Immature natural killer cell (primary cell): ENCODE data around the gene ZNF652. TPM values are rescaled to one million over a fixed set of nuclear protein-coding genes. Genes with fewer than 3 reads are reported as not detected.
A peak's percentile ranks its signal among the peaks of the same experiment; 100 is the strongest.
"Not testable (repeated sequence)": the region's sequence is repeated elsewhere in the genome, so short reads cannot be mapped to it uniquely, and the experiment has no call there.

Experiments used
- DNase-seq, 3 donors: peaks; one replicate each; pipeline ENCODE4 v3.0.0; 2022; ENCODE audit warnings: mixed read lengths in 1 of 3
- H3K27ac Mint-ChIP-seq, 6 donors: one replicate each; pipeline ENCODE4 v1.8.0; 2020; ENCODE audit warnings: mixed read lengths in 6 of 6, mild to moderate bottlenecking in 5 of 6, inconsistent platforms in 4 of 6, moderate library complexity in 3 of 6
- H3K27me3 Mint-ChIP-seq, 3 donors: one replicate each; pipeline ENCODE4 v1.8.0; 2020 to 2021; ENCODE audit warnings: low read depth in 3 of 3, mild to moderate bottlenecking in 3 of 3, mixed read lengths in 3 of 3, moderate library complexity in 3 of 3, inconsistent platforms in 1 of 3
- H3K36me3 Mint-ChIP-seq, 3 donors: one replicate each; pipeline ENCODE4 v1.8.0; 2020; ENCODE audit warnings: mixed read lengths in 3 of 3, inconsistent platforms in 2 of 3, mild to moderate bottlenecking in 2 of 3
- H3K4me1 Mint-ChIP-seq, 2 donors: one replicate each; pipeline ENCODE4 v1.8.0; 2020; ENCODE audit warnings: inconsistent platforms in 2 of 2, mild to moderate bottlenecking in 2 of 2, mixed read lengths in 2 of 2, moderate library complexity in 1 of 2
- H3K4me3 Mint-ChIP-seq, 5 donors: one replicate each; pipeline ENCODE4 v1.8.0; 2020; ENCODE audit warnings: mild to moderate bottlenecking in 5 of 5, mixed read lengths in 5 of 5, inconsistent platforms in 3 of 5, moderate library complexity in 3 of 5
- H3K9me3 Mint-ChIP-seq, 6 donors: one replicate each; pipeline ENCODE4 v1.8.0; 2020; ENCODE audit warnings: mild to moderate bottlenecking in 6 of 6, mixed read lengths in 6 of 6, inconsistent platforms in 4 of 6, moderate library complexity in 3 of 6
- polyA plus RNA-seq, 3 donors: library from polyadenylated mRNA; unstranded; fragments of 300-500 nt; fragmentation: Illumina TruSeq; gene quantifications; one replicate each; pipeline ENCODE4 v1.2.3, GENCODE V29; 2021

ZNF652 gene
- polyA plus RNA-seq, 3 donors from 2014 or later: 9.7 to 25.8 (median 16.0) TPM

GRCh38 chr17:49393491-49394255 is 31.6 kb upstream of the ZNF652 start:
- Mint-ChIP-seq H3K36me3 (peaks cover 0 to 3% (median 0%) of the 10 kb centered on the region in 3 donors), H3K4me3 (no peak overlapping the region), H3K27ac (peak overlapping the region in 2 of 6 donors; percentile 13 to 24), H3K27me3 (peaks cover 0 to 8% (median 8%) of the 10 kb centered on the region in 3 donors), H3K9me3 (no peaks in the 10 kb centered on the region), H3K4me1 (peaks cover 42 to 48% of the 10 kb centered on the region in 2 donors)
- DNase-seq: no peak

GRCh38 chr17:49390548-49391324 is 28.7 kb upstream of the ZNF652 start:
- peak in 2 of 3 donors; percentile 21 to 22 for DNase-seq
- H3K4me1 Mint-ChIP-seq: peaks cover 61 to 65% of the 10 kb centered on the region in 2 donors

DNA sequence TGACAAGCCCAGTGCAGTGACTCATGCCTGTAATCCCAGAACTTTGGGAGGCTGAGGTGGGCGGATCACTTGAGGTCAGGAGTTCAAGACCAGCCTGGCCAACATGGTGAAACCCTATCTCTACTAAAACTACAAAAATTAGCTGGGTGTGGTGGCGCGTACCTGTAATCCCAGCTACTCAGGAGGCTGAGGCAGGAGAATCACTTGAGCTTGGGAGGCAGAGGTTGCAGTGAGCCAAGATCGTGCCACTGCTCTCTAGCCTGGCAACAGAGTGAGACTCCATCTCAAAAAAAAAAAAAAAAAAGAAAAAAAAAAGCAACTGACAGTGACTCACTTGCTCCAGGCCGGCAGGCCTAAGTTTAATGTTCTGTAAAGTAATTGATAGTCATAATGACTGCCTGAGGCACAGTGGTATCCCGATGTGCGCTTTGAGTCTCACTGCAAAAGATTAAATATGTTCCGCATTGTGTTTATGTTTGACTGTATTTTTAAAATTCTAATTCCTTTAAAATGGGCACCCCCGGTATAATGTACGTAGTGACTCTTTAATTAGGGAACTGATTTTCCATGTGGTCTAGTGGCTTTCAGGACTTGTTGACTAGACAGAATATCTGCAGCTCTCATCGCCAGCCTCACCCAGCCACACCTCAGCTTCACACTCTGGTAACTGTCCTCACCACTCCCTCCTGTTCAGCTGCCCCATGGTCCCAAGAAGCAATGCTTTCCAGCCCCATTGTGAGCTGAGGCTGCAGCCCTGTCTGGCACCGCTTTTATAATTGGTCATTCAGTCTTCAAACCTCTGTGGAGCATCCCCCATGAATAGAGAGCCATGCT is 27.7 kb upstream of the ZNF652 start:
- not testable (repeated sequence) for H3K36me3 Mint-ChIP-seq, H3K27me3 Mint-ChIP-seq, H3K9me3 Mint-ChIP-seq
- Mint-ChIP-seq H3K27ac (peak overlapping the region; percentile 87 to 97 (median 93)), H3K4me3 (peak overlapping the region; percentile 76 to 84 (median 83)), H3K4me1 (peaks cover 56 to 61% of the 10 kb centered on the region in 2 donors)
- DNase-seq: peak; percentile 41 to 47 (median 42)

More at GRCh38 chr17:49390548-49391324, 28.7 kb upstream of the ZNF652 start:
- H3K9me3 Mint-ChIP-seq: no peaks in the 10 kb centered on the region
- H3K27ac Mint-ChIP-seq: peak overlapping the region; percentile 79 to 94 (median 88)
- peaks cover 0 to 3% (median 3%) of the 10 kb centered on the region in 3 donors for H3K36me3 Mint-ChIP-seq
- H3K27me3 Mint-ChIP-seq: peaks cover 2 to 8% (median 3%) of the 10 kb centered on the region in 3 donors
- peak overlapping the region; percentile 76 to 84 (median 83) for H3K4me3 Mint-ChIP-seq

- H3K36me3 Mint-ChIP-seq: peaks cover 0 to 3% (median 0%) of the 10 kb centered on the region in 3 donors
- no peak for DNase-seq
- peaks cover 51 to 57% of the 10 kb centered on the region in 2 donors for H3K4me1 Mint-ChIP-seq
- no peaks in the 10 kb centered on the region for H3K9me3 Mint-ChIP-seq
- H3K27ac Mint-ChIP-seq: peak overlapping the region; percentile 87 to 97 (median 92)
- H3K4me3 Mint-ChIP-seq: peak overlapping the region; percentile 70 to 84 (median 75)
- H3K27me3 Mint-ChIP-seq: peaks cover 2 to 8% (median 3%) of the 10 kb centered on the region in 3 donors
Measured at GRCh38 chr17:49388692-49389513, 26.9 kb upstream of the ZNF652 start.

DNA sequence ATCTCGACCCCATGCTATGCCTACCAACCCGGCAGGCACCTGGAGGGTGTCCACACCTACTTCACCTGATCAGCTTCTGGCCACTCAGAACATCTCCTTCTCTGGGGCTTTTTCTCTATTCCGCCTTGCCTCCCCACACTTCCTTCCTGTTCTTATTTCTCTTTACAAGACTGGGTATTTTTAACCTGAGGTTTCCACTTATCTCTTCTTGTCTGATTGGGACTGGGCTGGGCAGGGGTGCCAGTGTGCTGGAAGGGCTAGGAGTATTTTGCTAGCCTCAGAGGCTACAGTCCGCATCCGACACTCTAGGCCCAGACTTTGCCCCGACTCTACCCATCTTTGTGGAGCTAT is 26.2 kb upstream of the ZNF652 start:
- Mint-ChIP-seq H3K4me3 (peak overlapping the region; percentile 70 to 84 (median 75)), H3K36me3 (peaks cover 0 to 3% (median 0%) of the 10 kb centered on the region in 3 donors), H3K27me3 (peaks cover 2 to 8% (median 3%) of the 10 kb centered on the region in 3 donors), H3K4me1 (peaks cover 47 to 51% of the 10 kb centered on the region in 2 donors), H3K9me3 (no peaks in the 10 kb centered on the region), H3K27ac (peak overlapping the region; percentile 87 to 97 (median 92))
- peak; percentile 24 to 58 (median 40) for DNase-seq

DNA sequence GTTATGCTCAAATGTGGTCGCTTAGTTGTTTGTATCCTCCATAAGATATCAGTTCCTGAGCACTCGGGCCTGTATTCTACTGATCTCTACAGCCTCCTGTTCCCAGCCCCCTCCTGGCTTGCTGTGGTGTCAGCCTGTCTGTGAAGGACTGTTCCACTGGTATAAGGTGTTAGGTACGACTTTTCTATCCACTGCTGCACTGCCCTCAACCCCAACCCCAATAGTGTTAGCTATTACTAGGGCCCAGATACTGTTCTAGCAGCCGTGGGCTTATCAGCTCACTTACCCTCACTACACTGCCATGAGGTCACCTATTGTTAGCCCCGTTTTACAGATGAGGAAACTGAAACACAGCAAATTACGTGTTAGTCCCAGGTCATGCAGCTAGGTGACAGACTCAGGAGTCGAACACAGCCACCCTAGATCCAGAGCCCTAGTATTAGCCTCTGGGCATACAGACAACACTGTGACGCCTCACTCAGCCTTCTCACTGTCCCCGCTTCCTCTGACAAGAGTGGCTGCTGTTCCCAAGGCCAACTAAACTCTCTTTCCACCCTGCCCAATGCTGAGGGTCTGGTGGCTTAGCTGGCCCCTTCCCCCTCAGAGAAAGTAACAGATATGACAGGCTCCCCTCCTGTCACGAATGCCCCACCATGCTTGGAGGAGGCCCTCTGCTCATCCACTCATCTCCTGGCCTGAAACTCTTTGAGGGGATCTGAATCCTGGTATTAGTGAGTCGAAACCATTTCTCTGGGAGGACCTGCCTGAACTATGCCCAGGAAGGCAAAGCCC is 25.6 kb upstream of the ZNF652 start:
- Mint-ChIP-seq H3K36me3 (peaks cover 0 to 3% (median 0%) of the 10 kb centered on the region in 3 donors), H3K9me3 (no peaks in the 10 kb centered on the region), H3K27ac (peak overlapping the region; percentile 87 to 97 (median 92)), H3K4me3 (peak overlapping the region; percentile 70 to 84 (median 75)), H3K27me3 (peaks cover 2 to 8% (median 3%) of the 10 kb centered on the region in 3 donors), H3K4me1 (peaks cover 47 to 51% of the 10 kb centered on the region in 2 donors)
- peak; percentile 50 to 59 (median 53) for DNase-seq

- peak overlapping the region in 5 of 6 donors; percentile 9 to 92 (median 55) for H3K27ac Mint-ChIP-seq
- peaks cover 0 to 3% (median 0%) of the 10 kb centered on the region in 3 donors for H3K36me3 Mint-ChIP-seq
- H3K9me3 Mint-ChIP-seq: no peaks in the 10 kb centered on the region
- no peak for DNase-seq
- H3K27me3 Mint-ChIP-seq: peaks cover 2 to 6% (median 3%) of the 10 kb centered on the region in 3 donors
- H3K4me3 Mint-ChIP-seq: no peak overlapping the region
- peaks cover 45 to 49% of the 10 kb centered on the region in 2 donors for H3K4me1 Mint-ChIP-seq
Measured at GRCh38 chr17:49386373-49386772, 24.3 kb upstream of the ZNF652 start.

DNA sequence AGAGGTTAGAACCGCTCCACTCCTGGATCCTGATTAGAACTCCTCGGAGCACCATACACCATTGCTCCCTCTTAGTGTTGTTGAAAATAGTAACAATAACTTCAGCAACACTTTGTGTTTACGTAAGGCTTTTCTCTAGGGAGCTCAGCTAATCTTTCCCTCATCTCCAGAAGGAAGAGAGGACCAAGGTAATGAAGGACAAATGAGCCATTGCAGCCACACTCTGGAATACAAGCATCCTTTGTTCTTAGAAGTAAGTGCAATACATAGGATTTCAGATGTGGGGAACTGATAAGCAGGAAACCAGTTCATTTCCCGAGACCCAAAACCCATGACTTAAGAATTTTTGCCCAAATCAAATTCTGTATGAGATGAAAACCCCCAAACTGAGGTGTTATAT is 22.9 kb upstream of the ZNF652 start:
- peaks cover 0 to 4% (median 3%) of the 10 kb centered on the region in 3 donors for H3K27me3 Mint-ChIP-seq
- H3K4me3 Mint-ChIP-seq: no peak overlapping the region
- no peak for DNase-seq
- no peaks in the 10 kb centered on the region for H3K9me3 Mint-ChIP-seq
- H3K4me1 Mint-ChIP-seq: peaks cover 31 to 35% of the 10 kb centered on the region in 2 donors
- peaks cover 0 to 8% (median 5%) of the 10 kb centered on the region in 3 donors for H3K36me3 Mint-ChIP-seq
- no peak overlapping the region for H3K27ac Mint-ChIP-seq

DNA sequence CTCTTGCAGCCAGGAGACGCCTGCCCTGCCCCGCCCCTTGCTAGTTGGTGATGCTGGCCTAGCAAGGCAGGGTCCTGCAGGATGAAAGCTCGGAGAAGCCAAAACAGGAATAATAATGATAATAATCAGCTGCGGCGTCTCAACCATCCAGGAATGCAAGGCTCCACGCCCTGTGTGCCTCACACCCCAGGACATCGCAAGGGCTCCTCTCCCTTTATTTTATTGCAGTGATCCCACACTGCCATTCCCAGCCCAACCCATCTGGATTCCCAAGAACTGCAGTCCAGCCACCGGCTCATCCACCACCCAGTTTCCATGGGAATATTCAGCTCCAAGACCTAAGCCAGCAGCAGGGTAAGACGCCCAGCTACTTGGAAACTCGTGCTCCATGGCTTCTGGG is 21.0 kb upstream of the ZNF652 start:
- H3K9me3 Mint-ChIP-seq: no peaks in the 10 kb centered on the region
- H3K4me1 Mint-ChIP-seq: peaks cover 12 to 16% of the 10 kb centered on the region in 2 donors
- H3K27me3 Mint-ChIP-seq: peaks cover 0 to 3% (median 3%) of the 10 kb centered on the region in 3 donors
- H3K36me3 Mint-ChIP-seq: peaks cover 8 to 22% (median 18%) of the 10 kb centered on the region in 3 donors
- DNase-seq: no peak
- no peak overlapping the region for H3K4me3 Mint-ChIP-seq
- H3K27ac Mint-ChIP-seq: no peak overlapping the region

DNA sequence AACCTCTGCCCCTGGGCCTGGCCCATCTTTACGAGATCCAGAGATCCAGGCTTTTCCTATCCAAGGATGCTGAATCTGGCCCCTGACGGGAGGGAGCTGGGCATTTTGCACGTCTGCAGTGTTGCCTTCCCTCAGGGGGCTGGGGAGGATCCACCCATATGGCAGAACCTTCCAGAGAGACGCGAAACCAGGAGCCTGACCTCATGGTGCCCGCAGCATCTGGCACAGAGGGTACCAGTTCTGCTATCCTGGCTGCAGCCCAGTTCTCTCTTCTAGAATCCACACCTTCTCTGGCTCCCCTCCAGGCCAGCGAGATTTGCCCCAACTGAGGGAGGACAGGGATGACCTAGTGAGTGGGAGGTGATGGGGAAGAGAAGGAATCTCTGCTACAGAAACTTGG is 20.5 kb upstream of the ZNF652 start:
- no peak overlapping the region for H3K27ac Mint-ChIP-seq
- no peak overlapping the region for H3K4me3 Mint-ChIP-seq
- no peaks in the 10 kb centered on the region for H3K9me3 Mint-ChIP-seq
- H3K27me3 Mint-ChIP-seq: peaks cover 0 to 3% (median 3%) of the 10 kb centered on the region in 3 donors
- no peak for DNase-seq
- peaks cover 8 to 25% (median 18%) of the 10 kb centered on the region in 3 donors for H3K36me3 Mint-ChIP-seq
- H3K4me1 Mint-ChIP-seq: peaks cover 7 to 11% of the 10 kb centered on the region in 2 donors

- Mint-ChIP-seq H3K27me3 (peaks cover 0 to 3% (median 0%) of the 10 kb centered on the region in 3 donors), H3K36me3 (peaks cover 8 to 25% (median 21%) of the 10 kb centered on the region in 3 donors), H3K4me3 (no peak overlapping the region), H3K27ac (peak overlapping the region in 1 of 6 donors; percentile 61), H3K4me1 (peaks cover 0 to 4% of the 10 kb centered on the region in 2 donors), H3K9me3 (no peaks in the 10 kb centered on the region)
- no peak for DNase-seq
Measured at GRCh38 chr17:49381793-49382192, 19.7 kb upstream of the ZNF652 start.

DNA sequence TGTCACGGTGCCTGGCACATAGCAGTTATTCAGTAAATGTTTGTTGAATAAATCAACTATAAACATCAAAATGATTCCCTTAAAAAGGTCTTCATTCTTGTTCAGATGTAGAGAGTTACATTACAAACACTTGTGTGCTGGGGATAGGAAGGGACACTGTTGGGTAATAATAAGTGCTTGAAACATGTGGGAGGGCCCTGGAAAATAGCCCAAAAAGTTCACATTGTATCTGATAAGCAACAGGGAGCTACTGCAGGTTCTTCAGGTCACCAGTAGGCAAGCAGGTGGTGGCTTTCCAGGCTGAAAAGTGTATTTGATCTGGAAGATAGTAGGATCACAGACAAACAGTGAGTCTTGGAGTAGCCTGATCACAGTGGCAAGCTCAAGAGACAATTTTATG is 19.0 kb upstream of the ZNF652 start:
- Mint-ChIP-seq H3K27ac (peak overlapping the region in 2 of 6 donors; percentile 7 to 12), H3K4me3 (no peak overlapping the region), H3K36me3 (peaks cover 8 to 27% (median 22%) of the 10 kb centered on the region in 3 donors), H3K27me3 (peaks cover 0 to 3% (median 0%) of the 10 kb centered on the region in 3 donors), H3K9me3 (no peaks in the 10 kb centered on the region), H3K4me1 (peaks cover 0 to 2% of the 10 kb centered on the region in 2 donors)
- no peak for DNase-seq
